Activated CD4-positive, alpha-beta memory T cell treated with anti-CD3 and anti-CD28 coated beads, Interleukin-2, amount 10 ng/mL, durations not matched to agents 7 days and 5 days (primary cell): ENCODE data around the gene CDK5R1. TPM values are rescaled to one million over a fixed set of nuclear protein-coding genes. Genes with fewer than 3 reads are reported as not detected.

Source experiments
- total RNA-seq, 2 experiments: library from RNA; stranded (reverse); gene quantifications; one replicate each; pipeline ENCODE4 v1.2.3, GENCODE V29; 2021

The CDK5R1 gene
- total RNA-seq, 2 experiments from 2014 or later: 7.4 to 7.9 TPM

Other genes starting within 250 kb of the CDK5R1 start
- under 1 TPM; 0.45 to 0.55 TPM for gene RHBDL3, start 221.2 kb upstream of the CDK5R1 start, total RNA-seq
- gene C17orf75, start 144.8 kb upstream of the CDK5R1 start, total RNA-seq: 10 to 100 TPM; 32.1 to 35.1 TPM
- 100 to 1,000 TPM; 238 to 257 TPM for gene ZNF207, start 136.8 kb upstream of the CDK5R1 start, total RNA-seq
- gene PSMD11, start 42.5 kb upstream of the CDK5R1 start, total RNA-seq: 100 to 1,000 TPM; 105 to 110 TPM